HK-2 (cell line): Measurements from ENCODE around the gene IL16.

Experiments
- DNase-seq: peaks from one replicate; pipeline ENCODE4 v3.0.0-alpha.2; 2018; ENCODE audit not compliant: unreplicated experiment

The IL16 gene

GRCh38 chr15:81174792-81175327, 21.8 kb upstream of the IL16 start:
- DNase-seq = no peak

- DNase-seq = no peak
These were observed 21.2 kb upstream of the IL16 start for GRCh38 chr15:81175496-81175895.

GRCh38 chr15:81176291-81176893, 20.3 kb upstream of the IL16 start:
- DNase-seq = no peak

GRCh38 chr15:81178365-81178764, 18.3 kb upstream of the IL16 start:
- no peak for DNase-seq

- no peak for DNase-seq
These were observed 15.5 kb upstream of the IL16 start for GRCh38 chr15:81181220-81181619.

- DNase-seq = no peak
These were observed 14.5 kb upstream of the IL16 start for GRCh38 chr15:81182031-81182755.

GRCh38 chr15:81182756-81183438, 13.8 kb upstream of the IL16 start:
- DNase-seq = no peak

- DNase-seq = no peak
These were observed 13.3 kb upstream of the IL16 start for GRCh38 chr15:81183439-81183775.

- no peak for DNase-seq
These were observed 12.5 kb upstream of the IL16 start for GRCh38 chr15:81184188-81184587.

- DNase-seq = no peak
These were observed 10.9 kb upstream of the IL16 start for GRCh38 chr15:81185631-81186295.

GRCh38 chr15:81188354-81188753, 8.3 kb upstream of the IL16 start:
- no peak for DNase-seq

- DNase-seq = no peak
These were observed 6.9 kb upstream of the IL16 start for GRCh38 chr15:81189583-81190283.

- no peak for DNase-seq
These were observed 5.7 kb upstream of the IL16 start for GRCh38 chr15:81190922-81191507.

- DNase-seq = no peak
These were observed 5.0 kb upstream of the IL16 start for GRCh38 chr15:81191701-81192100.

- DNase-seq = no peak
These were observed 2.0 kb upstream of the IL16 start for GRCh38 chr15:81194723-81195122.

- no peak for DNase-seq
These were observed 1.3 kb upstream of the IL16 start for GRCh38 chr15:81195339-81195864.

GRCh38 chr15:81197255-81197630, 564 bp downstream of the IL16 start:
- DNase-seq = no peak

GRCh38 chr15:81197688-81198281, 1.1 kb downstream of the IL16 start:
- no peak for DNase-seq

- no peak for DNase-seq
These were observed 2.5 kb downstream of the IL16 start for GRCh38 chr15:81199031-81199779.

- no peak for DNase-seq
These were observed 9.3 kb downstream of the IL16 start for GRCh38 chr15:81206018-81206417.
